ENCODE data around the gene FYB1.

The FYB1 gene

DNA sequence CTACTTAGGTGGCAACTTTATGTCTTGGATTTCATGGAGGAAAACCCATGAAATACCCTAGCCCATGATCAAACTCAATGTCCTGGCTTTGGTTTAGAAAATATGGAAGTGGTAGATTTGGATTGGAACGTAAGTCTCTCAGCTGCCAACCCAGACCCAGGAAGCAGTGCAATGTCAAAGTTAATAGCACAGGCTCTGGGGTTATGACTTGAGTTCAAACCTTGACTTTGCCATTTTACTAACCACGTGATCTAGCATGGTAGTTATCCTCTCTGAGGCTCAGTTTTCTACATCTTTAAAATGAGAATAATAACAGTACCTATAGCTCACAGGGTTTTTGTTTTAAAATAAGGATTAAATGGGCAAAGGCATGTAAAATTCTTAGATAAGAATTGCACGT, 13.8 kb downstream of the FYB1 start:
- DNase-seq: no peak

DNA sequence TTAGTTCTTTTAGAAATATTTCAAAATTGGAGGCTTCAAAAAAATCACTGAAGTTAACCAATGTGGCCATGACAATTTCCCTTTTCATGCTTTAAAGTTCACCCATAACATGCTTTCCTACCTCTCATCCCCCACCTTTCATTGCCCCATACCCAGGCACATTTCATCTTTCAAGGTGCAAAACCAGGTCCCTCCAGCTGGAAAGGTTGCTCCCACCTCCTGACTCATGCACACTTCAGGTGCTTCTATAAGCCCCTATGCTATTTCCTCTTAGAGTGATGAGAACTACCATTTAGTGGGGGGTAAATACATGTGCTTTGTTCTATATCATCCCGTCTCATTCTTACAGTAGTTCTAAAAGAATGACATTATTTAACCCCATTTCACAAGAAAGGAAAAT, 15.4 kb downstream of the FYB1 start:
- no peak for DNase-seq

DNA sequence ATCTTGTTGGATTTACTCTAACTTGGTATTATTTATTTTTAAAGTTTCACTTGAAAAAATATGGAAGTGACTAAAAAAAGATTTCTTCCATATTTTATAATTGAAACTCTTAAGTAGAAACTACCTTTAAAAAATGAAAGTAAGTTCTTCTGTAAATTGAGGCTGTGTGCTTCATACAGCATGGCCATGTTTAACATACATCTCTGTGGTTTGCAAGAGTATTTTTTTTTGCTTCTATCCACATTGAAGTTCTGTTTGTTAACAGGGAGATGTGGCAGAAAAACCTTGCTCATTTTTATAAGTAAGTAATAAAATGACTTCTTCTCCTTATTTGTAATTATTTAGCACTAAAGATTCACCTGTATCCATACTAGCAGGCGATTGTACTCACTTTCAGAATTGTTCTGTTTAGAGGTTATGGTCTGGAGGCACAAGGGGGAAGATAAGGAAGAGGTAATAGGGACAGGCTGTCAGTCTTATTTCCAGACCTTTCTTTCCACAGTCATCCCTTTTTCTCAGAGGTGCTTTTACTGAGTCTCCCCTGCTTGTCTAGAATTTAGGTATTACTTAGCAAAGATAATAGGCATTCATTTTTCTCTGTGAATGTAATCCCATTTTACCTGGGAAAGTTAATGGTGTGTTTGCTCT, 16.0 kb downstream of the FYB1 start:
- no peak for DNase-seq

DNA sequence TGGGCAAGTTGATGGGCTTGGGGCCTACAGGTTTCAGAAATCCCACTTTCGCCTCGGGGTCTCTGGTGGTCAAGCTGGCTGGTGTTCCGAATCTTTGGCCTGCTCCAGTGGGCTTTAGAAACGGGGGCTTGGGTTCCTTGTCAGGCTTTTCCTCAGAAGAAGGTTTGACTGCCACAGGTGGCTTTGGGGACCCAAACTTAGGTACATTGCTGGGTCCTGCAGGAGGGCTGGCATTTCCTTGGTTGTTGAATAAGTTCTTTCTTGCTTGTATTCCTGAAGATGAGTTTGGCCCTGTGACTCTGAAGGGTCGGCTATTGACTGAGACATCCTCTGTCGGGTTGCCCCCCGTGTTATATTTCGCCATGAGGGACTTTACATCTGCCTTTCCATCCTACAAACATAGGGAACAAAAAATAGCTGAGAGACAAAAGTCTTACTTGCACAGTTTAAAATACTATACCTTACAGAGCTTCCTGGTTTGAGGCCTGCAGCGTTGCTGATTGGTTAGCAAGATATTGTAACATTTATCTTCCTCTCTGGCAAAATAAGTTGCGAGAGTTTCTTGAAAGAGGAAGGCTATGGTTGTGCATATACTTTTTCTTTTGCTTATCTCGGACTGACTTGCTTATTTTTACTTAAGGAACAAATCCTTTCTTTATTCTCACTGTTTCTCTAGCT, 16.6 kb downstream of the FYB1 start:
- DNase-seq: no peak

DNA sequence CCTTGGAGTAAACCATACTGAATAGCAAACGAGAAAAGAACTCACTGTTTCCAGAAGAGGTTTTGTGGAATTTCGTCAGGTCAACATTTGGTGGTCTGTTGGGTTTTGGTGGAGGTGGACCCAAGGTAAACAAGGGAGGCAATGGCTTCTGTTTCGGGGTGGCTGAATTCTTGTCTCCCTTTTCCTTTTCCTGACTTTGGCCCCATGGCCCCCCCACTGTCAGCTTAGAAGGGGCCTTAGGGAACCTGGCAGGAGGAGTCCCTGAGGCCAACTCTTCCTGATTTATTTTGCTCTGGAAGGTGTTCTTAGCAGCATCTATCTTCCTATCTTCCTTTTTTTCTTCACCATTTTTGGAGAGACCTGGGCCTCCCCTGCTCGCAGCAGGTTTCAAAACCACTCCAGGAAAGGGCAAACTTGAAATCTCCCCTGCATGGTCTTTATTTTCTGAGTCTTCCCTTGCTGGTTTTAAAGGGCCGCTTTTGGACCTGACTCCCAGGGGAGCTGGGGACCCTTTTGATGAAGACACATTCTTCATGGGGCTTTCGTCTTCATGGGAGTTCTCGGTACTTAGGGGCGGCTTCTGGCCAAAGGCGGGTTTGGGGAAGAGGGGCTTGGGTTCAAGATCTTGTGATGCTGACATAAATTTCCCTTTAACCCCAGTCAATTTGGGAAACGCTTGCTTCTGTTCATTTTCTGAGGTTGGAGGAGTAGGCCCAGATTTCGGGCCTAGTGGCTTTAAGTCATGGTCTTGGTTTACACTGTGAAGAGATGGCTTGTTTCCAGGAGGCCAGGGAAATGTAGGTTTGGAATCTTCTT, 17.4 kb downstream of the FYB1 start:
- no peak for DNase-seq

DNA sequence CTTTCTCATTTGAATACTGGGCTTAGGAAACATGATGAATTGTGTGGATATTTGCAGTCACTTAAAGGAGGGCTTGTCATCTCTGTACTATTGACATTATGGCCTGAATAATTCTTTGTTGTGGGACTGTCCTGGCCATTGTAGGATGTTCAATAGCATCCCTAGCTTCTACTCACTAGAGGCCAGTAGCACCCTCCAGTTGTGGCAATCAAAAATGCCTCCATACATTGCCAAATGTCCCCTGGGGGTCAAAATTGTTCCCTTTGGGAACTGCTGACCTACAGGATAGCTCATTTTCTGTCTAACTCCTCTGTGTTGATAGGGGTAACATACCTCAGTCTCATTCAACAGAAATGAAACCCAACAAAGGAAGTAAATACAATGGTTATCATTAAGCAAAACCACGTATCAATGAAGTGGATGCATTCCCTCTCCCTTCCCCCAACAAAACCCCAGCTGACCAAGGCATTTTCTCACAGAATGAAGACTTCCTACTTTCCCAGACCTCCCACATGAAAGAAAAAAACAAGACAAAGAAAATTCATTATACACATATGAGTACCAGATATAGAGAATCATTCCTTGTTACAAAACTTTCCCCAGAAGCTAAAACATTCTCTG, 18.1 kb downstream of the FYB1 start:
- no peak for DNase-seq

DNA sequence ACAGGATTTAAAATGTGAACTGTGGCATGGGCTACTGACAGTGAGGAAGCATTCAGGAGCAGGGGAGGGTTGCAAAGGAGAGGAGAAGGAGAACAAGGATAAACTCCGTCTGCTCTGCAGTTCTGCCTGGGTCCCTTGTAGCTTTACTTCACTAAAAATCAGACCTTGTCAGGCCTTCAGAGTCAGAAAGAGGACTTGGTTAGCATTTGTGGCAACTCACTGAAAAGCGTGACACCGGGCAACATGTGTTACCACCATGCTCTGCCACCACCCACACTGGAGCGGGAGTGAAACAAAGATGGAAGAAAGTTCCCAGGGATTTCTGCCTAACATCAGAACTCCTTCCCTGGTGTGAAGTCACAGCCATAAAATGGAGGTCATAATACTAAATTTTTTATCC, 19.3 kb downstream of the FYB1 start:
- DNase-seq: no peak

DNA sequence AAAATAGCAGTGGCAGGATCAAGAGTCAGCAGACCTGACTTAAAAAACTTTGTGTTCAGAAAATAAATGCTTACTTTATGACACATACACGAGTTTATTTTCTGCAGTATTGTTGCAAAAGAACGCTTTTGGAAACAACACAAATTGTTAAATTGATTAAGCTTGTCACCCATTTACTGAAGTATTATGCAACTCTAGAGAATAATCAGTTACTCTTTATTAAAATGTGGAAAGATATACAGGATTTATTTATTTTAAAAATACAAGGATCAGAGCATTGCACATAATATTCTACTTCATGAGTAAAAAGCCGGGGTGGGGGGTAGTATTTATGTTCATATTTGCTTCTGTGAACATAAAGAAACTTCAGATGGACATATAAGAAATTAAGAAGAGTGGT, 20.0 kb downstream of the FYB1 start:
- DNase-seq: no peak

DNA sequence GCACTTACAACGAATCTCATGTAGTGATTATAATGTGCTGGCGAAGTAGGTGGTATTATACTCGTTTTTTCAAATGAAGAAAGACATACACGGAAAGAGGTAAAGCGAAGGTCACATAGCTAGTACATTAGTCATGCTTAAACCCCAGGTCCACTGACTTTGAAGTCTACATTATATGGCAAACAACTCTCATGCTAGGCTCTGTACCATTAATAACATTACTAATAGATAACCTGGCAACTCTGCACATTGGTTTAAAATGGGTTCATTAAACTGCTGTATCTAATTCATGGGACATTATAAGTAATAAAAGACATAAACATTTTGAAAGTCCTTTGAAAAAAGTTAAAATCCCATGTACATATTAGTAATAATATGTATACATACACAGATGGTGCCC, 21.2 kb downstream of the FYB1 start:
- DNase-seq: no peak

DNA sequence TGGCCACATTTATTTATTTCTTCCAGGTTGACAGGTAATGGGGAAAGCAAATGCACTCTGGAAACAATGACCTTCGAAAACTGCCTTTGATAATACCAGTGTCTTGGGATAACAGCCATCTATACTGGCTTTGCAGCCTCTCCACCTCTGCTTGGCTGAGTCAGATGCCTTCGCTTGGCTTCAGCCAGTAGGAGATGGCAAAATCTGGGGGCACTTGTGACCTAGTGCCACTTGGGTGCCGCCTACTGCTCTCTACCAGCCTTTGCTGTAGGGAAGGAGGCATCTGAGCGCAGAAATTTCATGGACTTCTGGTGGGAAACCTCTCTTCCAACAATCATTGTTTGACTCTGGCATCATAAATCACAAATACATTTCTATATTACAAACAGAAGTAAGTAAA, 21.8 kb downstream of the FYB1 start:
- DNase-seq: no peak

DNA sequence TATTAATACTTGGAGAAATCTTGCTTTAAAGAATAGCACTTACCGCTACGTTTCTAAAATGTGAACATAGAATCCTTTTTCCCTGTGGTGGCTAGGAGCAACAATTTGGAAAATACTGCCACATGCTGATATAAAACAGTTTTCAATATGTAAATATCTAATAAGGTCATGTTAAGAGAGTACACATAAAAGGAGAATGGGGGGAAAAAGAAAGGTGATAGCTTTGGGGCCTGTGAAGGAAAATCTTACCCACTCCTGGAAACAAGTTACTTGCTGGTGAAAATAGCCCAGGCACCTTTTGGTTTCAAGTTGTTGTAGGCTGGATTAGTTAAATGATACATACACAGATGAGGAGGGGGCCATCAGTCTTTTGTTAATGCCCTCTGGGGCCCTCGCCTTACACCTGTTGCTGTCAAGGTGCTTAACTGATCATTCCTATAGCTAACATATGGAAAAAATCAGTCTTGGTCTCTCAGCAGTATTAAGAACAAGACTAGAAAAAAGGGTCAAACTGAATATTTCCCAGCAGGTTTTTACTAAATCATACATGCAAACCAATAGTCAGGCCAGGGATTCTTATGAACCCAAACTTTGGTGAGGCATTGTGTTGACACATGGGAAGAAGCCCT, 24.1 kb downstream of the FYB1 start:
- no peak for DNase-seq

DNA sequence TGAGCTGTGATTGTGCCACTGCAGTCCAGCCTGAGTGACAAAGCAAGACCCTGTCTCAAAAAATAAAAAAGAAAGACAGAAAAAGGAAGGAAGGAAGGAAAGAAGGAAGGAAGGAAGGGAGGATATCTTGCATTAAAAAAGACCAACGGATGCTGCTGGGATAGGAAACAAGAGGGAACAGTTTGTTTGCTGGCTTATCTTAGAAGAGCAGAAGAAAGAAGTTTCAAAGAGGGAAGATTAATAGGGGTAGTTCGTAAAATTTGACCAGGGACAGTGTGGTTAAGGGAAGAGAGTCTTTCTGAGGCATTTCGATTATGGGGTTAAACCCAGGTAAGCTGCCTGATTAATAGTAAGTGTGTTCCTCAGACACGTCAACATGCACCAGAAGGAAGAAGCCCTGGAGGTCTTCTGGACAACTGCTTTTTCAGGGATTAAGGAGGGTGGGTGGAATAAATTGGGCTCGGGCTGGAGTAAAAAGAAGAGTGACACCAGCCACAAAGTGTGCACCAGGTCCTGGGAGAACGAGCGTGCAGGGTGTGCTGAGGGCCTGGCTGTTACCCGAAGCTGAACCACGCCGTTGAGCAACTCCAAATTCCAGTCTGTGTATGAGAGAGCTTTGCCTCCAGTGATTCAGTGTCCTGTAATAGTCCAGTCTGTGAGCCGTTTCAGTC, 24.8 kb downstream of the FYB1 start:
- DNase-seq: peak; percentile 54

DNA sequence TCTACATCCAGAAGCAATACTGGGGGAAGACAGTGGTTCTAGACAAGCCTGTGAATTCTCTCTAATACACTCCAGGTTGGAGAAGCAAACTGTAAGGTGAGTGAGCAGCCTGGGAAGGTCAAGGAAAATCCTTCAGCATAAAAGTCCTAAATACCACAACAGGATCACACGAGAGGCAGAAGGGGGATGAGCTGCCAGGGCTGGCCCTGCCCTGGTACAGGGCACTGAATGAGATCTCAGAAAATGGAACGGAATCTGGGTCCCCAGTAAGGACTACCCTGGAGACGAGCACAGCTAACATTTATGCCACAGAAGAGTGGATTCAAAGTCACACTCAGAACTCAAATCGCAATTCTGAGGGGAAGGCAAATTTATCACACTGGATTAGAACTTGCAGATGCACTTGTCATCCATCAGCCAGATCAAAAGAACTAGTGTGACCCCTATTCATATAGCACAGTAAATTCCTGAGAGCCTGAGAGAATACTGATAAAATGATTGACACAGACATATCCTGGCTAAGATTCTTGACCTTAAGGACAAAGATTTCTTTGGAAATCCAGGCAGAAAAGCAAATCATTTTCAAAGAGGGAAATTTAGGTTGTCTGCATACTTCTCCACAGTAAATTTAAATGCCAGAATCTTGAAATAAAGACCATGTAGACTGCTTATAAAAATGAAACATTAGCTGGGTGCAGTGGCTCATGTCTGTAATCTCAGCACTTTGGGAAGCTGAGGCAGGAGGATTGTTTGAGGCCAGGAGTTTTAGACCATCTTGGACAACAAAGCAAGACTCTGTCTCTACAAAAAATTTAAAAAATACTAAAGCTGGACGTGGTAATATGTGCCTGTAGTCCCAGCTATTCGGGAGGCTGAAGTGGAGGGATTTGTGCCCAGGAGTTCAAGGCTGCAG, 25.6 kb downstream of the FYB1 start:
- DNase-seq: no peak

DNA sequence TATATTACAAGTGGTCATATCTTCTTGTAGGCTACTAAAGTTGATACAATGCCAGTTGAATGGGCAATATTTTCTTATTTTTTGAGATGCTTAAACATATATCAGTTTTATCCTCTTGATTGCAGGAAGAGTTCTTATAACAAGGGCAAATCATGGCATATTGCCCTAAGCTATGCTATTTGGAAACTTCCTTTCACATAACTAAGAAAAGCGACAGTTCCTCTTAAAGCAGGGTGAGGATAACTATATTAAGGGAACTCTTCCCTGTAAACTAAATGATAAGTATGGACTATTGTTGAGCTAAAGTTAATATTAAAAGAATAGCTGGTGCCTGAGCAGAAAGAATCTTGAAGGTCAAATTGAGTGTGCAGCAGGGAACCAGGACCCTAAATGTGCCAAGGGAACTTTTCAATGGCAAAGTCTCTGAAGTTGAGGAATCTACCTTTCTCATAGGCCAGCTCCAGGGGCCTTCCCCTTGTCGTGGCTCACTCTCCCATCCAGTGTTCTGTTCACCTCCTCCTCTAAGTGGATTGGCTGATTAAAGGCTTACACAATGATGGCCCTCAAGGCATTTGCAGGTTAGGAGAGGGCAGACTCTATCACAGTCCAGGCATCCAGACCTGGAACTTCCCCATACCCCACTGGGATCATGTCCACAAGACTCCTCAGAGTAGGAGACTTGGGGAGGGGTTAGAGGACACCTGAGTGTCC, 26.8 kb downstream of the FYB1 start:
- DNase-seq: no peak

DNA sequence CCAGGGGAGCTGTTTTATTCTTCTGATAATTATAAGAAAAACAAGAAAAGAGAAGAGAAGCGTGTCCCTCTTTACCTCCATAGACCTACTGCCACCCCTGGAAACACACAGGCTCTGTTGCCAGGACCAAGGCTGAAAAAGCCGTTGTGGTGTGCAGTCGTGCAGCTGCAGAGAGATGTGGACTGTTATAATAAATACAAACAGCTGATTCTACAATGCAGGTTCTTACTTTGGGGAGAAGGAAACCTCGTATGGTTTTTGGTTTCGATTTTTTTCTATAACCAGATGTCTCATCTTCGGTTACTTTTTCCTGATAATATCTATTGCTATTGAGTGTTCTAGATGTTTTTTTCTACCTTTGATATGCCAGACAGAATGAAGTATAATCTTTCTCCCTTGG, 28.1 kb downstream of the FYB1 start:
- no peak for DNase-seq

DNA sequence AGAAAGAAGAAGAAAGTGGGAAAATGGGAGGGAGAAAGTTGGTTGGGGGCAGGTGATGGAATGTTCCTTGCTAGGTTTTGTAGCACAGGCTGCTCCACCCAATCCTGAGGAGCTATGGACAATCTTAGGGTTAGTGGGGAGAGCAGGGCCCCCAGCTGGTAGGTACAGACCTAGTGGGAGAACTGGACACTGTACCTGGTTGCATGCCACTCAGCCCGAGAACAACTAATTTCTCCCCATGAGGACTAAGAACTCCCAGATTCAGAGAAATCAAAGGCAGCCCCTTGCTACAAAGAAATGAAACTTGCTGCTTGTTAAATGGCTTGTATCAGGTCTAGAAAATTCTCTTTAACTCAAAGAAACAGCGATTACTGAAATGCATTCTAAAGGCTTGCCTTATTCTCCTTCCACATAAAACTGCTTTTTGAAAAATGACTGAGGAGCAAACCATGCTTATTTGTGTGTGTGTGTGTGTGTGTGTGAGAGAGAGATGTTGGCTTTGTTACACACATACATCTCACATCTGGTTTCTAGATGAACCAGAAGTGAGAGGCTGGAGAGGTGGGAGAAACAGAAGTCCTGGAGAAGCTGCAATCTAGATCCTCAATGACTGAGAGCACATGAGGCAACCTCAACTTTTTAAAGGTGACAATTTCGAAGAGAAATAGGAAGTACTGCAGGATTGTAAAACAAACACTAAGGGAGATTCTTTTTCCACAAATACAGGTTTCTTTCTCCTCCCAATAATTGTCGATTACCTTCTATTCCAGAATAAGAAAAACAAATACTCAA, 28.9 kb downstream of the FYB1 start:
- DNase-seq: no peak

DNA sequence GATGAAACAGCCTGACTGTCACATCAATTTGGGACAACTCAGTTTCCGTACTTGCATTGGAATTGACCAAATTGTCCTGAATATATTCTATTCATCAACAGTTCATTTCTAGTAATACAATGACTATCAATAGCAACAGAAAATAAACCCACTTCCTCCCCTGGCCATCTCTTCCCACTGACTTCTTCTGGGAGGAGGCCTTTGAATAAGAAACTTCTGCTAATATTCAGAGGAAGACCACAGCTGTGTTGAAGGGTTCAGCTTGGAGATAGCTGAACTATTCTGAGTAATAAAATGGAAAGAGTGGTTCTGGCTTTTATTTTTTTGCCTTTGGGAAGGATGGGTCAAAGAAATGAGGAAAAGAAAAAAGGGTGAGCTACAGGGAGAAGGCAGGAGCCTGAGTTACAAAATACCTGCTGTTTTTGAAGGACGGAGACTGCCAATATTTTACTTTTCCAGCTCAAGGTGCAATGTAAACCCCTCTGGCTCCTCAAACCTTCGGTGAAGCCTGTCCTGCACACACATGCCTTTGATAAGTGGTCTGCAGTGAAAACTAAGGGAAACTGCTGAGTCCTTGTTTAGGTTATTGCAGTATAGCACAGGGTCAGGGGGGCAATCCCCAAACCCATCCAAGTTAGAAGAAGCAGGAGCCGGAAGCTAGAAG, 29.9 kb downstream of the FYB1 start:
- DNase-seq: no peak

DNA sequence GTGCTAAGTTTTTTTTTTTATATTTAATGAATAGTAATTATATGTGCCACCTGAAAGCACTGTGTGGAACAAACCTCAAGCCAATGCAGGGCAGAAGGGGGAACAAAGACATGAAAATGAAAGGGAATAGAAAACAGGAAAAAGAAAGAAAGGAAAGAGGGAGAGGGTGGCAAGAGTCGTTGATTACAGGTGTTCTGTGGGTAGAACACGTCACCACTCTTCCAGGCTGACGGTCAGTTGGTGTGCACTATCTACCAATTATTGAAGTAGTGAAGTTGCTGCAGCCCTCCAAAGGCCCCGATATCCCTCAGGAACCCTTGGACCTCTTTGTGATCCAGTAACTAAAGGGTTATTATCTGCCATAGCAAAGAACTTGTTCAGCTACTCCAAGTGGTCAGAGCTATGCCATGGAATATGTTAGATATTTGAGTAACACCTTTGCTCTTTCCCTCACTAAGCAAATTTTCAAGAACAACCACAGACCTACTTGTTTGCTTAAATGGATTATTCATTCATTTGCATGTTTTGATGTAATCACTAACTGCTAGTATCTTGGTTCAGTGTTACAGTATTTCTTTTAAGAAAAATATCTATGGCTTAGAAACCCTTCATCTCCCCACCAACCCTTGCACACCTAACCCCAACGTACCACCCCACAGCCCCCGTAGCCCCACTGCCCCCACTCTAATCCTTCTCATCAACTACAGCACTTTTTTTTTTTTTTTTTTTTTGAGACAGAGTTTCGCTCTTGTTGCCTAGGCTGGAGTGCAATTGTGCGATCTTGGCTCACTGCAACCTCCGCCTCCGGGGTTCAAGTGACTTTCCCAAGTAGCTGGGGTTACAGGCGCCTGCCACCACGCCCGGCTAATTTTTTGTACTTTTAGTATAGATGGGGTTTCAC, 31.3 kb downstream of the FYB1 start:
- DNase-seq: no peak

Data from fibroblast of skin of scalp (primary cell).